Ishikawa (cell line): ENCODE results near the gene NCKAP1.

Source experiments
- CEBPB ChIP-seq: IDR thresholded peaks from 2 replicates; pipeline ENCODE4 v1.6.1; 2012
- CREB1 ChIP-seq: IDR thresholded peaks from 2 replicates; pipeline ENCODE4 v1.6.1; 2012; ENCODE audit warnings: low read depth
- EP300 ChIP-seq: IDR thresholded peaks from 2 replicates; pipeline ENCODE4 v1.6.1; 2012; ENCODE audit warnings: borderline replicate concordance
- RAD21 ChIP-seq: IDR thresholded peaks from 2 replicates; pipeline ENCODE4 v1.6.1; 2012; ENCODE audit warnings: low read depth
- TAF1 ChIP-seq: IDR thresholded peaks from 2 replicates; pipeline ENCODE4 v1.6.1; 2012; ENCODE audit warnings: low read depth, mild to moderate bottlenecking
- TCF12 ChIP-seq: IDR thresholded peaks from 2 replicates; pipeline ENCODE4 v1.6.1; 2012; ENCODE audit warnings: low read depth
- YY1 ChIP-seq: IDR thresholded peaks from 2 replicates; pipeline ENCODE4 v1.6.1; 2012; ENCODE audit warnings: low read depth
- ZBTB7A ChIP-seq: IDR thresholded peaks from 2 replicates; pipeline ENCODE4 v1.6.1; 2012; ENCODE audit warnings: low read depth
- TF ChIP-seq, protein P1 (sequence below): IDR thresholded peaks from 2 replicates; pipeline ENCODE4 v1.6.1; 2012; ENCODE audit warnings: low read depth, mild to moderate bottlenecking
- TF ChIP-seq, protein P2 (sequence below): IDR thresholded peaks from 2 replicates; pipeline ENCODE4 v1.6.1; 2012

DNA sequence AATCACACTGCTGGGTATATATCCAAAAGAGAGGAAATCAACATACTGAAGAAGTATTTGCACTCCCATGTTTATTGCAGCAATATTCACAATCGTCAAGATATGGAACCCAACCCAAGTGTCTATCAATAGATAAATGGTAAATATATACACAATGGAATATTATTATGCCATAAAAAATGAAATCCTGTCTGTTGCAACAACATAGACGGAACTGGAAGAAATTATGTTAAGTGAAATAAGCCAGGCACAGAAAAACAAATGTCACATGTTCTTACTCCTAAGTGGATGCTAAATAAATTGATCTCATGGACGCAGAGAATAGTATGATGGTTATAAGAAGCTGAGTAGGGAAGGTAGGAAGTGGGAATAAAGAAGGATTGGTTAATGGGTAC lies 65.7 kb downstream of the NCKAP1 start:
- TF ChIP-seq ZBTB7A (no peak), TAF1 (no peak), EP300 (no peak), CEBPB (no peak), YY1 (no peak), CREB1 (no peak), RAD21 (no peak), TCF12 (no peak)
- TF ChIP-seq, protein P1, sequence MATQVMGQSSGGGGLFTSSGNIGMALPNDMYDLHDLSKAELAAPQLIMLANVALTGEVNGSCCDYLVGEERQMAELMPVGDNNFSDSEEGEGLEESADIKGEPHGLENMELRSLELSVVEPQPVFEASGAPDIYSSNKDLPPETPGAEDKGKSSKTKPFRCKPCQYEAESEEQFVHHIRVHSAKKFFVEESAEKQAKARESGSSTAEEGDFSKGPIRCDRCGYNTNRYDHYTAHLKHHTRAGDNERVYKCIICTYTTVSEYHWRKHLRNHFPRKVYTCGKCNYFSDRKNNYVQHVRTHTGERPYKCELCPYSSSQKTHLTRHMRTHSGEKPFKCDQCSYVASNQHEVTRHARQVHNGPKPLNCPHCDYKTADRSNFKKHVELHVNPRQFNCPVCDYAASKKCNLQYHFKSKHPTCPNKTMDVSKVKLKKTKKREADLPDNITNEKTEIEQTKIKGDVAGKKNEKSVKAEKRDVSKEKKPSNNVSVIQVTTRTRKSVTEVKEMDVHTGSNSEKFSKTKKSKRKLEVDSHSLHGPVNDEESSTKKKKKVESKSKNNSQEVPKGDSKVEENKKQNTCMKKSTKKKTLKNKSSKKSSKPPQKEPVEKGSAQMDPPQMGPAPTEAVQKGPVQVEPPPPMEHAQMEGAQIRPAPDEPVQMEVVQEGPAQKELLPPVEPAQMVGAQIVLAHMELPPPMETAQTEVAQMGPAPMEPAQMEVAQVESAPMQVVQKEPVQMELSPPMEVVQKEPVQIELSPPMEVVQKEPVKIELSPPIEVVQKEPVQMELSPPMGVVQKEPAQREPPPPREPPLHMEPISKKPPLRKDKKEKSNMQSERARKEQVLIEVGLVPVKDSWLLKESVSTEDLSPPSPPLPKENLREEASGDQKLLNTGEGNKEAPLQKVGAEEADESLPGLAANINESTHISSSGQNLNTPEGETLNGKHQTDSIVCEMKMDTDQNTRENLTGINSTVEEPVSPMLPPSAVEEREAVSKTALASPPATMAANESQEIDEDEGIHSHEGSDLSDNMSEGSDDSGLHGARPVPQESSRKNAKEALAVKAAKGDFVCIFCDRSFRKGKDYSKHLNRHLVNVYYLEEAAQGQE = no peak
- TF ChIP-seq, protein P2, sequence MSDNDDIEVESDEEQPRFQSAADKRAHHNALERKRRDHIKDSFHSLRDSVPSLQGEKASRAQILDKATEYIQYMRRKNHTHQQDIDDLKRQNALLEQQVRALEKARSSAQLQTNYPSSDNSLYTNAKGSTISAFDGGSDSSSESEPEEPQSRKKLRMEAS = no peak
